Stimulated activated CD4-positive, alpha-beta T cell treated with anti-CD3 and anti-CD28 coated beads, TNF-alpha, amount 100 ng/mL, for 48 hours (primary cell): ENCODE data around the gene ASPDH.

Experiments
- DNase-seq, 3 donors: peaks; one replicate each; pipeline ENCODE4 v3.0.0-alpha.2; 2020; ENCODE audit warnings: low read depth in 3 of 3

Gene ASPDH

GRCh38 chr19:50496189-50497021 lies 17.3 kb downstream of the ASPDH start:
- no peak for DNase-seq

- no peak for DNase-seq
These were observed 18.6 kb downstream of the ASPDH start for GRCh38 chr19:50495020-50495531.

GRCh38 chr19:50494186-50495019 lies 19.3 kb downstream of the ASPDH start:
- DNase-seq = no peak

GRCh38 chr19:50493171-50493570 lies 20.5 kb downstream of the ASPDH start:
- DNase-seq = no peak

GRCh38 chr19:50492303-50493052 lies 21.2 kb downstream of the ASPDH start:
- DNase-seq = no peak

GRCh38 chr19:50490991-50491472 lies 22.7 kb downstream of the ASPDH start:
- DNase-seq = no peak

GRCh38 chr19:50490411-50490811 lies 23.3 kb downstream of the ASPDH start:
- no peak for DNase-seq

GRCh38 chr19:50489461-50490011 lies 24.2 kb downstream of the ASPDH start:
- DNase-seq = no peak

GRCh38 chr19:50488389-50489194 lies 25.1 kb downstream of the ASPDH start:
- no peak for DNase-seq

- DNase-seq = peak; percentile 67 to 70 (median 68)
These were observed 26.7 kb downstream of the ASPDH start for GRCh38 chr19:50486823-50487515.

GRCh38 chr19:50485284-50485955 lies 28.3 kb downstream of the ASPDH start:
- DNase-seq = no peak

- no peak for DNase-seq
These were observed 30.8 kb downstream of the ASPDH start for GRCh38 chr19:50482916-50483315.

- DNase-seq = no peak
These were observed 31.4 kb downstream of the ASPDH start for GRCh38 chr19:50482271-50482855.

GRCh38 chr19:50481351-50482149 lies 32.2 kb downstream of the ASPDH start:
- no peak for DNase-seq

GRCh38 chr19:50480281-50481111 lies 33.2 kb downstream of the ASPDH start:
- no peak for DNase-seq

GRCh38 chr19:50479761-50480251 lies 33.9 kb downstream of the ASPDH start:
- no peak for DNase-seq
